K562 (cell line): ENCODE measurements around the gene CCL24. TPM values are rescaled to one million over a fixed set of nuclear protein-coding genes. Genes with fewer than 3 reads are reported as not detected.

Source experiments
- ATAC-seq: fragments of 200-7000 bp; cut with Tn5 transposase; 3 replicates; pipeline ENCODE4 v1.9.1; 2020; ENCODE audit warnings: moderate library complexity
- BruUV-seq: library from RNA; stranded (reverse); fragments of 400-500 nt; replicated peaks from 2 replicates; lab custom pipeline; 2021; lab: Mats Ljungman, UMichigan
- CTCF ChIA-PET: fragments of 300-600 bp; formaldehyde crosslinking; extraction: SDS; loops from one replicate; lab custom pipeline; 2021; ENCODE audit warnings: low intra/inter-chr PET ratio; lab: Yijun Ruan, JAX
- POLR2A ChIA-PET: fragments of 300-600, 350-650 bp; sonication (Branson Sonifier 250); formaldehyde crosslinking; extraction: SDS; loops from one replicate; lab custom pipeline; 2021; ENCODE audit warnings: antibody characterized with exemption, inconsistent platforms; lab: Yijun Ruan, JAX
- DNase-seq, 4 experiments: peaks; one replicate each; pipeline versions ENCODE4 v3.0.0 to v3.0.0-alpha.2; 2011 to 2018; ENCODE audit warnings: low spot score in 3 of 4, mixed read lengths in 3 of 4; ENCODE audit errors: extremely low read depth in 1 of 4
- FAIRE-seq: peaks from 2 replicates; lab custom pipeline; 2011; peaks lifted over from hg19 to GRCh38; lab: Jason Lieb, UNC
- H2AFZ ChIP-seq: 2 replicates; pipeline ENCODE4 v1.6.0; 2011; ENCODE audit warnings: low read depth, low read length, control low read depth, inconsistent platforms
- H3K27ac ChIP-seq: fragments of 200-600 bp; 3 replicates; pipeline ENCODE4 v1.8.0; 2011; ENCODE audit warnings: low read depth, mild to moderate bottlenecking, control low read depth, inconsistent platforms, low read length, moderate library complexity, mixed read lengths; ENCODE audit errors: extremely low read depth
- H3K27me3 ChIP-seq, 2 experiments: fragments of 300-600 bp in 1 of 2; 2 replicates in 1 of 2; 3 replicates in 1 of 2; pipeline versions ENCODE4 v1.6.0 to v1.8.0; 2011; ENCODE audit warnings: inconsistent platforms in 2 of 2, low read length in 2 of 2, mild to moderate bottlenecking in 1 of 2, mixed read lengths in 1 of 2, moderate library complexity in 1 of 2; ENCODE audit not compliant: control insufficient read depth in 2 of 2, insufficient read depth in 2 of 2
- H3K36me3 ChIP-seq: fragments of 300-600 bp; 3 replicates; pipeline ENCODE4 v1.8.0; 2011; ENCODE audit warnings: mild to moderate bottlenecking, low read length, inconsistent platforms; ENCODE audit not compliant: control insufficient read depth, insufficient read depth
- H3K4me1 ChIP-seq, 2 experiments: fragments of 200-600 bp in 1 of 2; replicated peaks in 1 of 2; 2 replicates in 1 of 2; 3 replicates in 1 of 2; pipeline versions ENCODE4 v1.5.1 to v1.8.0; 2011; ENCODE audit warnings: inconsistent platforms in 2 of 2, low read length in 2 of 2, mild to moderate bottlenecking in 1 of 2, mixed read lengths in 1 of 2, moderate library complexity in 1 of 2; ENCODE audit not compliant: control insufficient read depth in 2 of 2, insufficient read depth in 2 of 2
- H3K4me2 ChIP-seq: 2 replicates; pipeline ENCODE4 v1.6.1; 2011; ENCODE audit warnings: low read length, control low read depth, inconsistent platforms, mixed read lengths; ENCODE audit not compliant: insufficient read depth
- H3K4me3 ChIP-seq: fragments of 200-600 bp; sonication (generic), shearing (Covaris generic); 2 replicates; pipeline ENCODE4 v1.5.1; 2016; ENCODE audit warnings: control low read depth, inconsistent platforms
- H3K79me2 ChIP-seq: fragments of 200-600 bp; 3 replicates; pipeline ENCODE4 v1.8.0; 2011; ENCODE audit warnings: low read length, inconsistent platforms; ENCODE audit not compliant: control insufficient read depth, insufficient read depth
- H3K9ac ChIP-seq, 2 experiments: 2 replicates each; pipeline versions ENCODE4 v1.6.0 to v1.6.1; 2011; ENCODE audit warnings: low read depth in 2 of 2, low read length in 2 of 2, control low read depth in 1 of 2, inconsistent platforms in 1 of 2, mild to moderate bottlenecking in 1 of 2, mixed read lengths in 1 of 2; ENCODE audit not compliant: insufficient read depth in 1 of 2
- H3K9me1 ChIP-seq: one replicate; pipeline ENCODE4 v1.6.0; 2011; ENCODE audit warnings: inconsistent platforms, mild to moderate bottlenecking, low read length, moderate library complexity; ENCODE audit not compliant: control insufficient read depth, insufficient read depth
- H3K9me3 ChIP-seq: replicated peaks from 2 replicates; pipeline ENCODE4 v1.5.1; 2011; ENCODE audit warnings: low read depth, low read length, inconsistent platforms; ENCODE audit not compliant: control insufficient read depth, insufficient read depth
- H4K20me1 ChIP-seq: replicated peaks from 2 replicates; pipeline ENCODE4 v1.6.1; 2011; ENCODE audit warnings: low read length, inconsistent platforms, mixed read lengths; ENCODE audit not compliant: control insufficient read depth, insufficient read depth
- ARID3B ChIP-seq: fragments of 250-450 bp; sonication (Bioruptor Pico); IDR thresholded peaks from 2 replicates; pipeline ENCODE4 v1.4.0; 2020; ENCODE audit warnings: borderline replicate concordance
- CREB5 ChIP-seq: fragments of 250-450 bp; sonication (Bioruptor Pico); IDR thresholded peaks from 2 replicates; pipeline ENCODE4 v1.5.0; 2020; ENCODE audit warnings: mild to moderate bottlenecking
- CREM ChIP-seq: IDR thresholded peaks from 2 replicates; pipeline ENCODE4 v1.6.1; 2014; ENCODE audit warnings: antibody characterized with exemption, low read depth
- MXD1 ChIP-seq: fragments of 250-450 bp; sonication (Bioruptor Pico); IDR thresholded peaks from 2 replicates; pipeline ENCODE4 v1.8.0; 2021; ENCODE audit warnings: borderline replicate concordance, mild to moderate bottlenecking, moderate library complexity; ENCODE audit not compliant: poor library complexity, severe bottlenecking
- MYBL2 ChIP-seq, 2 experiments: fragments of 450-650 bp in 1 of 2; sonication (generic) in 1 of 2; formaldehyde crosslinking in 1 of 2; IDR thresholded peaks; 2 replicates each; pipeline versions ENCODE4 v1.6.1 to v1.8.1; 2017 to 2022; ENCODE audit warnings: borderline replicate concordance in 1 of 2, inconsistent platforms in 1 of 2, low read depth in 1 of 2, mild to moderate bottlenecking in 1 of 2, missing genetic modification reagents in 1 of 2, moderate library complexity in 1 of 2
- NR4A1 ChIP-seq, 2 experiments: fragments of 250-450 bp in 1 of 2; fragments of 450-650 bp in 1 of 2; sonication (Bioruptor Pico) in 1 of 2; IDR thresholded peaks; 2 replicates each; pipeline versions ENCODE4 v1.4.0 to v1.6.1; 2016 to 2020; ENCODE audit warnings: mild to moderate bottlenecking in 2 of 2, missing compliant biosample characterization in 1 of 2, missing genetic modification characterization in 1 of 2, moderate library complexity in 1 of 2
- PRDM10 ChIP-seq: fragments of 450-650 bp; IDR thresholded peaks from 2 replicates; pipeline ENCODE4 v1.6.1; 2018; ENCODE audit not compliant: partially characterized antibody
- SIN3A ChIP-seq, 2 experiments: fragments of 150-350 bp in 1 of 2; IDR thresholded peaks; 2 replicates each; pipeline ENCODE4 v1.6.1; 2011 to 2016; ENCODE audit warnings: borderline replicate concordance in 2 of 2, low read depth in 2 of 2, low read length in 2 of 2, mild to moderate bottlenecking in 2 of 2, moderate library complexity in 2 of 2; ENCODE audit not compliant: control insufficient read depth in 1 of 2
- SMAD1 ChIP-seq: fragments of 150-350 bp; IDR thresholded peaks from 2 replicates; pipeline ENCODE4 v1.6.1; 2014; ENCODE audit warnings: low read length, low read depth; ENCODE audit not compliant: partially characterized antibody
- TCF3 ChIP-seq: sonication (generic); formaldehyde crosslinking; IDR thresholded peaks from 2 replicates; pipeline ENCODE4 v1.4.0; 2020; ENCODE audit warnings: mild to moderate bottlenecking, missing genetic modification reagents
- TEAD4 ChIP-seq, 2 experiments: sonication (generic) in 1 of 2; formaldehyde crosslinking in 1 of 2; IDR thresholded peaks; 2 replicates each; pipeline versions ENCODE4 v1.6.1 to v1.8.0; 2012 to 2022; ENCODE audit warnings: borderline replicate concordance in 1 of 2, inconsistent platforms in 1 of 2, low read length in 1 of 2, mild to moderate bottlenecking in 1 of 2, missing genetic modification reagents in 1 of 2
- ZBTB8A ChIP-seq: fragments of 450-650 bp; IDR thresholded peaks from 2 replicates; pipeline ENCODE4 v1.6.1; 2018; ENCODE audit warnings: mild to moderate bottlenecking, moderate library complexity; ENCODE audit not compliant: partially characterized antibody
- WGBS: fragments of 100-300 bp; shearing (Covaris generic); methylation state at CpG from one replicate; pipeline ENCODE4 v1.1.6; 2016; ENCODE audit warnings: low coverage, mixed read lengths; ENCODE audit not compliant: insufficient coverage; ENCODE audit errors: missing lambda C conversion rate; 5-methylcytosine and 5-hydroxymethylcytosine counted together
- in situ Hi-C: fragments of 300-500 bp; cut with MboI; formaldehyde crosslinking; loops from 4 replicates; pipeline ENCODE4 v1.15.0; 2018; ENCODE audit warnings: inconsistent platforms, mixed read lengths
- intact Hi-C: fragments of 100-400 bp; cut with micrococcal nuclease; formaldehyde crosslinking; loops from 2 replicates; pipeline ENCODE4 v1.14.2; 2022
- polyA plus RNA-seq, 8 experiments: library from polyadenylated mRNA; depleted of rRNA in 4 of 8; stranded (reverse) in 5 of 8; unstranded in 3 of 8; fragments of >200 nt; fragmentation: Nextera tagmentation in 2 of 8; fragmentation: Illumina TruSeq in 1 of 8; extraction: Ambion mirVana in 2 of 8; extraction: Trizol in 1 of 8; gene quantifications; 2 replicates each; pipeline versions ENCODE4 v1.2.1 to v1.2.3, GENCODE V29; 2011 to 2014; ENCODE audit warnings: inconsistent platforms in 1 of 8, missing spikeins in 1 of 8
- total RNA-seq, 7 experiments: library from RNA; depleted of rRNA in 6 of 7; stranded (reverse); fragments of >200 nt in 6 of 7; fragmentation: Illumina TruSeq in 2 of 7; extraction: Trizol in 2 of 7; gene quantifications; 2 replicates each; pipeline versions ENCODE4 v1.2.1 to v1.2.3, GENCODE V29; 2011 to 2021; ENCODE audit warnings: low replicate concordance in 1 of 7

The CCL24 gene
- total and polyA plus RNA-seq, 9 of the 15 experiments (the other 6 are each of a cell fraction or from before 2014, with no cell fraction given) = 0.45 to 3.6 (median 0.95) TPM; not detected in 1

GRCh38 chr7:75836798-75837197 is 23.2 kb upstream of the CCL24 start:
- H3K27ac ChIP-seq = no peak overlapping the region
- in situ Hi-C loops = no loop called here
- H3K4me3 ChIP-seq = no peak overlapping the region
- no peaks in the 10 kb centered on the region for H3K79me2 ChIP-seq
- FAIRE-seq = no peak
- no peak for ATAC-seq
- H3K9me3 ChIP-seq = no peaks in the 10 kb centered on the region
- no peak overlapping the region for H3K9ac ChIP-seq
- H3K36me3 ChIP-seq = no peaks in the 10 kb centered on the region
- intact Hi-C loops = no loop called here
- WGBS = 73% methylated on average over 7 of the region's 7 CpGs
- no peaks in the 10 kb centered on the region for H3K9me1 ChIP-seq
- ChIA-PET POLR2A (interaction anchor here (0.6 to 1.1 kb wide), 3 partner anchors 9 to 173 kb away, joined by 3 to 4 read pairs (median 4); no protein-coding TSS in a partner anchor), CTCF (no interaction called here)
- no peaks in the 10 kb centered on the region for H4K20me1 ChIP-seq
- DNase-seq = no peak
- no peak overlapping the region for H2AFZ ChIP-seq
- H3K27me3 ChIP-seq = peaks cover 0 to 2% of the 10 kb centered on the region in 2 experiments; a peak in 1 of 5 replicates
- peaks cover under 1 to 5% of the 10 kb centered on the region in 2 experiments; a peak in 2 of 5 replicates for H3K4me1 ChIP-seq
- no peak overlapping the region for H3K4me2 ChIP-seq
- no TSS peak for BruUV-seq
- TF ChIP-seq SIN3A (IDR thresholded peaks at IDR 0.05; ENCODE audit: borderline replicate concordance in 2 of 2, control insufficient read depth in 1 of 2, low read depth in 2 of 2, low read length in 2 of 2) (no peak), TCF3 (CRISPR knock-in tag) (no peak), SMAD1 (no peak), TEAD4 (IDR thresholded peaks at IDR 0.05; ENCODE audit: low read length) (no peak), TEAD4 (CRISPR knock-in tag; IDR thresholded peaks at IDR 0.05; ENCODE audit: borderline replicate concordance) (no peak), CREB5 (CRISPR knock-in tag) (no peak), CREM (no peak), PRDM10 (no peak), ZBTB8A (no peak), NR4A1 (CRISPR knock-in tag; IDR thresholded peaks at IDR 0.05) (no peak), NR4A1 (tag; IDR thresholded peaks at IDR 0.05) (no peak), ARID3B (CRISPR knock-in tag) (no peak), MYBL2 (IDR thresholded peaks at IDR 0.05; ENCODE audit: low read depth) (no peak), MYBL2 (CRISPR knock-in tag; IDR thresholded peaks at IDR 0.05; ENCODE audit: borderline replicate concordance) (no peak), MXD1 (CRISPR knock-in tag) (no peak)
